Urinary bladder (tissue), 4 donors: ENCODE measurements around the gene SNCAIP. TPM values are rescaled to one million over a fixed set of nuclear protein-coding genes. Genes with fewer than 3 reads are reported as not detected.
A peak's percentile ranks its signal among the peaks of the same experiment; 100 is the strongest.

ENCODE experiments used
- DNase-seq: peaks from one replicate; pipeline ENCODE4 v3.0.0-alpha.2; 2015; ENCODE audit errors: extremely low spot score
- H3K27ac ChIP-seq: one replicate; pipeline ENCODE4 v1.5.1; 2013; ENCODE audit warnings: low read depth, mild to moderate bottlenecking, moderate library complexity
- H3K36me3 ChIP-seq: one replicate; pipeline ENCODE4 v1.6.1; 2013; ENCODE audit warnings: mild to moderate bottlenecking, moderate library complexity; ENCODE audit not compliant: insufficient read depth
- H3K4me1 ChIP-seq: one replicate; pipeline ENCODE4 v1.6.1; 2013; ENCODE audit warnings: mild to moderate bottlenecking, moderate library complexity; ENCODE audit not compliant: insufficient read depth
- H3K4me3 ChIP-seq: one replicate; pipeline ENCODE4 v1.5.1; 2013; ENCODE audit warnings: low read depth, low read length
- WGBS: extraction: QIAGEN DNeasy Blood & Tissue Kit; methylation state at CpG from one replicate; pipeline ENCODE4 v1.1.7; 2013; 5-methylcytosine and 5-hydroxymethylcytosine counted together
- polyA plus RNA-seq: library from polyadenylated mRNA; stranded (reverse); fragments of 200-250 nt; gene quantifications from one replicate; pipeline ENCODE4 v1.2.3, GENCODE V29; 2013
- total RNA-seq: library from RNA; depleted of rRNA; stranded (reverse); fragments of >200 nt; gene quantifications from one replicate; pipeline ENCODE4 v1.2.3, GENCODE V29; 2014
- donor health status: healthy with polysubstance abuse.
- donor health status: healthy.

Gene SNCAIP
- total and polyA plus RNA-seq, 2 donors, result 1.6 to 22.2 TPM

DNA sequence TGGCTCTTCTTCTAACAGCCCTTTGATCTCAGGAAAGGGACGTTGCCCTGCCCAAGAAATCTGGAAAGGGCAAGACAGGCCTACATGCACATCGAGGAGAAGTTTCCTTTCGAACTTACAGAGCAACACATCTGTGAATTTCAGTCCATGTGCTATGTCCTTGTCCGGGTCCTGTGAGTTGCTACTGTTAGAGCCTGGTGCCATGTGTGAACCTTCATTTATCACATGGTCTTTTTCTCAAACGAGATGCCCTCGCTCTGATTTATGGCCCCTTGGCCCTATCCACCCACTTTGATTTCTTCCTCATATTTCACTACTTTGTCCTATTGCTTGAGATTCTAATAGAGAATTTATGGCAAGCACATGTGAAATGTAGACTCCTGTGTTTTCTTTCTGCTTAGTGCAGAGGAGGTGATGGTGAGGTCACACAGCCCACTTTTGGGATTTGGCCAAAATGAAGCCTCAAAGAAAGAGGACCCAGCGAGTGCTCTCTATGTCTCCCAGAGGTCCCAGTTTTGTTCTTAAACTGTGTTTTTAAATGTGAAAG is 153.1 kb downstream of the SNCAIP start:
- Histone ChIP-seq H3K27ac (no peak overlapping the region), H3K4me1 (no peaks in the 10 kb centered on the region), H3K4me3 (no peak overlapping the region), H3K36me3 (no peaks in the 10 kb centered on the region)
- 75% methylated on average over 7 of the region's 7 CpGs for WGBS
- no peak for DNase-seq

DNA sequence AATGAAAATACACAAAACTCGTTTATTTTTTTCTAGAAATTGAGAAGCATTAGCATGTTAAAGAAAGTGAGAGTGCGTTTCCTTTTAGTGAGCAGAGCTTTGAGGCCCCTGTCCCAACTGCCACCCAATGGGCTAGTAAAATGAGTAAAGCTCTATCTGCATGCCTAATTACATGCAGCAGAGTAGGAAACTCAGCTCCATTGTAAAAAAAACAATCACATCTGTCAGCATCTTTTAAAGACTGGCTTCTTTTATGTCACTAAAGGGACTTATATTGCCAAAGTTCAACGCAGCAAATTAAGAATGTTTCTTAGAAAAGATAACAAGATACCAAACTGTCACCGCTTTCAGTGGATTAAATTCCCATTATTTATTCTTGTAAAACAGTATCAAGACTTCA is 154.0 kb downstream of the SNCAIP start:
- Histone ChIP-seq H3K27ac (no peak overlapping the region), H3K36me3 (no peaks in the 10 kb centered on the region), H3K4me1 (no peaks in the 10 kb centered on the region), H3K4me3 (no peak overlapping the region)
- DNase-seq, result no peak
- WGBS, result 76% methylated on average over 4 of the region's 4 CpGs

DNA sequence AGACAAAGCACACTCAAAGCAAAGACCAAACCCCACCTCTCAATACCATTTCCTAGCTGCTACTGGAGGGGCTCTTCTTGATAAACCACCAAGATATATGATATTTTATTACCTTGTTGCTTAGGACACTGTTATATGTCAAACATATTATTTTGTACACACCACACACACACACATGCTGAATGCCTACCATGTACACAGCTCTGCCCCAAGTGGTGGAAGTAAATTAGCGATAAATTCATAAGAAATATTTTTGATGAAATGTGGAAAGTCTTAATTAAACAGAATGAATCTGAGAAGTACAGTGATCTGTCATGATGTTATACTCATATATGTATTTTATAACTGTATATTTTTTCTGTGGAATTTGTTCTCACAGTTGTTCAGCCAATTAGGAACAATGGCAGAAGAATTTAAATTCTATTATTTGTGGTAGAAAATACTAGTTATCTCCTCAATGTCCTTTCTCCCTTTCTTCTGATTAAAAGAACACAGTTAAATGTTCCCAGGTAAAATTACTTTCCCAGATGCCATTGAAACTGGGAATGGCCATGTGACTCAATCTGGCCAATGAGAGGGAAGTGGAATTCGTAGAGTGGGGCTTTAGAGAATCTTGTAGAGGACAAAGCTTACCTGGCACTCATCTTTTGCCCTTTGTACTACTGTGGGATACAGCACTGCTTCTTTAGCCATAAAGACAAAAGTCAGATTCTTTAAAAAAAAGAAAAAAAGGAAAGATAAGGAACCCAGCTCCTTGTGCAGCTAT is 156.5 kb downstream of the SNCAIP start:
- H3K27ac ChIP-seq, result no peak overlapping the region
- no peaks in the 10 kb centered on the region for H3K4me1 ChIP-seq
- WGBS, result 97% methylated on average over 2 of the region's 2 CpGs
- H3K36me3 ChIP-seq, result no peaks in the 10 kb centered on the region
- DNase-seq, result no peak
- no peak overlapping the region for H3K4me3 ChIP-seq

DNA sequence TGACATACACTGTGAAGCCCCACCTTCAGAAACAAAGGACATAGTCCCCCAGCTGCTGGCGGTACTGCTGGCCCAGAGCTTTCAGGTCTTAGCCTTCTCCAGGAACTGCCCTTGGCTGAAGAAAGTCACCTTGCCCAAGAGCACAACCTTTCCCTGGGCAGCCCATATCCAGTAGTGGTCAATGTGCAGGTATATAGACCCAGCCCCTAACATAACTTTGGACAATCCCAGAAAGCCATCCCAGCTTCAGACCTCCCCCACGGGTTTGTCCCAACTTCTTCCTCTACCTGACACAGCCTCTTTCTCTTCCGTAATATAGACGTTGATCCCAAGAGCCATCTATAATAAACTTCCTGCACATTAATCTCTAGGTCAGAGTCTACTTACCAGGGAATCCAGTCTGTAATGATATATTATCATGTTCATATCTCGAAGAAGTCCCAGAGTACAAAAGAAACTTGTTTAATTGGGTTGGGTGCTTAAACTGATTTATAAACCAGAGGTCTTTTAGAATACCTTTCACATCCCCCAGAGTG is 157.4 kb downstream of the SNCAIP start:
- Histone ChIP-seq H3K4me1 (no peaks in the 10 kb centered on the region), H3K36me3 (no peaks in the 10 kb centered on the region), H3K4me3 (no peak overlapping the region), H3K27ac (no peak overlapping the region)
- DNase-seq, result no peak
- 67% methylated on average over 5 of the region's 5 CpGs for WGBS

DNA sequence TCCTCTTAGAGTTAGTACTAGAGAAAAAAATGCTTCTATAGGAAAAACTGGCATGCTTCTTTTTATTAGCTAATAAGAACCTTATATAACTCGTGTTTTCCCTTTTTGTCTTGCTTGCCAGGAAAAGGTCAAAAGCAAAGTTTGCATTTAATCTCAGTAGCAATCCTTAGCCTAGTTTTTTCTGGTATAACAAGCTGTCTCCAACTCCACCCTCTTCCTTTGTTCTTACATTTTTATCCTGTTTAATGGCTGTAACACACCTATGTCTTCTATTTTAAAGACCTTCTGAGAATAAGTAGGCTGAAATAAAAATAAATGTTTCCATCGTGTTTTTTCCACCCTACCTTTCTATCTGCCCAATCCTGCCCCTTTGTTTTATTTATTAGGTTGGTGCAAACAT is 158.3 kb downstream of the SNCAIP start:
- Histone ChIP-seq H3K4me1 (no peaks in the 10 kb centered on the region), H3K27ac (no peak overlapping the region), H3K4me3 (no peak overlapping the region), H3K36me3 (no peaks in the 10 kb centered on the region)
- no peak for DNase-seq
- WGBS, result 50% methylated on average over 2 of the region's 2 CpGs

DNA sequence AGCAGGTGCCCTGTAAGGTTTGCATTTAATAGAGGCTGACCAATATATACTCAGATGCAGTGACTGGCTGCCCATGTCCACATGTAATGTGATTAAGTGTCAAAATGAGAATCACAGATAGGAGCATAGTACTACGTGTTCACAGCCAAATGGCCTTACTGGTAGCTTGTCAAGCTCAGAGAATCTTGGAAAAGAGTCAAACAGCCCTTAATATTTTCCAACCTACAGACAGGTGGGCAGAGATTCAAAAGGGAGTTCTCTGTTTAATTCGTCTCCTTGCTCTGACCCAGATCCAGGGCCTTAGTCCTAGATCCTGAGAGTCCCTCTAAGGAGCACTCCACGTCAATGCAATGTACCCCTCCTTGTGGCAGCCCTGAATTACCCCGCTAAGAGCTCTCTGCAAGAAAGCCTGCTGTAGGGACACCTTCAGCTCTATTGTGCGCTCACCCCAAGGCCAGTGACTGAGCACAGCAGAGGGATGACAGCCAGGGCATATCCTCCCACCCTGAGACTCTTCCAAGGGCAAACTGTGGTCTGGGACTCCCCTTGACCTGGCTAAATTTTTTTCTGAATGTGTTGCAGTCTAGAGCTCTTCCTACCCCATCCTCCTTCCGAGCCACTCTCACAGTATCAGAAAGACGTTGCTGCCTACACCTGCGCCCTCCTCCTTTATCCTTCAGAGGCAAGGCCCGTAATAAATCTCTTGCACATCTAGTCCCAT is 159.2 kb downstream of the SNCAIP start:
- WGBS, result 84% methylated on average over 9 of the region's 9 CpGs
- H3K4me1 ChIP-seq, result no peaks in the 10 kb centered on the region
- no peak overlapping the region for H3K4me3 ChIP-seq
- no peaks in the 10 kb centered on the region for H3K36me3 ChIP-seq
- H3K27ac ChIP-seq, result no peak overlapping the region
- no peak for DNase-seq

DNA sequence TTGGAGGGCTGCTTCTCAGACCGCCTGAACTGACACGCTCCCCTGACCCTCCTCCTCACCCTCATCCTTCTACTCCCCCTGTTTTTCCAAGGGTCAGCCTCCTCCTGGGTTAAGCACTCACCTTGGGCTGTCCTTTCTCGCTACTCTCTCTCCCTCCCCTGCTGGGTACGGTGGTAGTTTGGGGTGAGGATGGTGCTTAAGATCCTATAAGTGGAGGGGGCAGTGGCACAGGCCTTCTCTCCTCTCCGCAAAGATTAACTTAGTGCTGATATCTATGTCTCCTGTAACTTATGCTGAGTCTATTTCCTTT is 159.7 kb downstream of the SNCAIP start:
- DNase-seq, result no peak
- 89% methylated on average over 5 of the region's 5 CpGs for WGBS
- H3K4me3 ChIP-seq, result no peak overlapping the region

DNA sequence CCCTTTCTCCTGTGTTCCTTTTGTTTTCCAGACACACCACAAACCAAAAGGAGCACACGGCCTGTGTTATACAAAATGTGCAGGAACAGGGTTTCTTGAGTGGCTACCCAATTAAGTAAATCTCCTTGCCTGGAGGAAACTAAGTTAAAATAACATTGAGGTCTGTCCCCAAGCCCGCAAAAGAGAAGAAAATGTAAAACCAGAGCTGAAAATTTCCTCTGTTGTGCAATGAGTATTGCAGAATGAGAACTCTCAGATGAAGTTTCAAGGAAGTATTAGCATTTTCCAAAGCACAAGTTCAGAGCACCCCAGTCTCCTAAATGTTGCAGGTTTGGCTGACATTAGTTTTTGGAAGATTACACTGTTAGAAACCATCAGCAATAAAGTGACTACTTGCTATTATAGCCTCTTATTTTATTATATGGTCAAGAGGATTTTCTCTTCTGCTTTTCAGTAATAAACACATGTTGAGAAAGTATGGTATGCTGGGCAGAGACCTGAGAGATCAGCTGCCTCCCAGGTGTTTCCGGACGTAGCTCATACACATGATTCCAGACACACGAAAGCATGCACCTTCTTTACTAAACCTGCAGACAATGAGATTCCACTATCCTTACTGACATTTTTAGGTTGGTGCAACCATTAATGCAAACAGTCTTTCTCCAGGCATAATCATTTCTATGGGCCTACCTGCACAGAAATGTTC is 161.3 kb downstream of the SNCAIP start:
- no peak overlapping the region for H3K27ac ChIP-seq
- H3K4me3 ChIP-seq, result no peak overlapping the region
- no peak for DNase-seq
- H3K36me3 ChIP-seq, result no peaks in the 10 kb centered on the region
- H3K4me1 ChIP-seq, result no peaks in the 10 kb centered on the region
- WGBS, result 90% methylated on average over 5 of the region's 5 CpGs

More for the DNA sequence above, 159.7 kb downstream of the SNCAIP start:
- Histone ChIP-seq H3K27ac (no peak overlapping the region), H3K36me3 (no peaks in the 10 kb centered on the region), H3K4me1 (no peaks in the 10 kb centered on the region)

DNA sequence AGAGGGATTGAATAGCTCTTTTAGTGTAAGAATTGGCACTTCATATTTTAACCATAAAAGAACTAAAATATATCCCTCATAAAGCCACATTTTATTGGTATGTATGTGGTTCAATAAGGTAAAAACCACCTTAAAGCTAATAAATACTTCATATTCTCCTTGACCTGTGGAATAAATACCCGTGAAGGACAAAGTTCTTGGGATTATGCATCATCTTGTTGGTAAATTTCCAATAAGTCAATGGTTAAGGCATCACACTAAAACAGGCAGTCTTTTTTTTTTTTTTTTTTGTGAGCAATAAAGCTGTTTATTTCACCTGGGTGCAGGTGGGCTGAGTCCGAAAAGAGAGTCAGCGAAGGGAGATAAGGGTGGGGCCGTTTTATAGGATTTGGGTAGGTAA is 161.9 kb downstream of the SNCAIP start:
- WGBS, result 90% methylated on average over 3 of the region's 4 CpGs
- Histone ChIP-seq H3K36me3 (no peaks in the 10 kb centered on the region), H3K27ac (no peak overlapping the region), H3K4me1 (no peaks in the 10 kb centered on the region), H3K4me3 (no peak overlapping the region)
- DNase-seq, result no peak

DNA sequence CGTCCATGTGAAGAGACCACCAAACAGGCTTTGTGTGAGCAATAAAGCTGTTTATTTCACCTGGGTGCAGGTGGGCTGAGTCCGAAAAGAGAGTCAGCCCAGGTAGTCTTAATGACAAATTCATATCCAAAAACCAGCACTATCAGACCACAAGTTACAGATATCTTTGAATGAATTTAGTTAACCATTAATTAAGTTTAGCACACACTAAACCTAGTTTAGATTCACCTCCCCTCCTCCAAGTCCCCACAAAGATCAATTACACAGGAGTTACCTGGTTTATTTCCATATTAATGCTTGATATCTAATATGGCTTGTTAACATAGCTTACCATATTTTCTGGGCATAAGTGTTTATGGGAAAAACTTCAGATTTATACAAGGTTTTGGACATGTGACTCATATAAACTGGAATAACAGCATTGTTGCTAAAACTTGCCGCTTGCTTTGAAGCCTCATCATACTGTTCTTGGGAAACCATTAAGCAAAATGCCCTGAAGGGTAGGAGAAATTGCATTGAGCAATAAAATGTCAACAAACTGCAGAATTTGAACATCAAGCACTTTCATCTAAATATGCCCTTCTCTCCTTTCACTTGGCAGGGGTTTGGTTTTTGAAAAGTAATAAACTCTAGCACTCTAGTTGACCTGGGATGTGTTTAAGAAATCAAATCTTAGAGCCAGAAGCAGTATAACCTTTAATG is 166.9 kb downstream of the SNCAIP start:
- DNase-seq, result peak; percentile 59
- no peaks in the 10 kb centered on the region for H3K36me3 ChIP-seq
- no peak overlapping the region for H3K27ac ChIP-seq
- H3K4me3 ChIP-seq, result no peak overlapping the region
- 83% methylated on average over 2 of the region's 3 CpGs for WGBS
- no peaks in the 10 kb centered on the region for H3K4me1 ChIP-seq

DNA sequence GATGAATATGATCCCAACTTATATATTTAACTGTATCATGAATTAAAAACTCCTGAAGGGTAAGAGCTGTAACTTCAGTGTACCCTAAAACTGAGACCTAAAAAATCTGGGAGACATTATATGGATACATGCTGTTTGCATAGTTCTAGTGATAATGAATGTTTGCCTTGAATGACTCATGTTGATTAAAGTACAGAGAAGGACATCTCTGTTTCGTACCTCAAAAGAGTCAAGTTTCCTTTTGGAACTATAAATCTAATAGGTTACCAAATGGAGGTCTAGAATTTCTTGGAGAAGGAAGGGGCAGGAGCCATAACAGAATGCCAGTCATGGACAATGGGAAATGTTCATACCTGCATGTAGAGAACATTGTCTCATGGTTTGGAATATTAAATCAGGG is 168.1 kb downstream of the SNCAIP start:
- no peak for DNase-seq
- 71% methylated on average over 1 of the region's 1 CpG for WGBS
- Histone ChIP-seq H3K4me3 (no peak overlapping the region), H3K36me3 (no peaks in the 10 kb centered on the region), H3K4me1 (no peaks in the 10 kb centered on the region), H3K27ac (no peak overlapping the region)

DNA sequence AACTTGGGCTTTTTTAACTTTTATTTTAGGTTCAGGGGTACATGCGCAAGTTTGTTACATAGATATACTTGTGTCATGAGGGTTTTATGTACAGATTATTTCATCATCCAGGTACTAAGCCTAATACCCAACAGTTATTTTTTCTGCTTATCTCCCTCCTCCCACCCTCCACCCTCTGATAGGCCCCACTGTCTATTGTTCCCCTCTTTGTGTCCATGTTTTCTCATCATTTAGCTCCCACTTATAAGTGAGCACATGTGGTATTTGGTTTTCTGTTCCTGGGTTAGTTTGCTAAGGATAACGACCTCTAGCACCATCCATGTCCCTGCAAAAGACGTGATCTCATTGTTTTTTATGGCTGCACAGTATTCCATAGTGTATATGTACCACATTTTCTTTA is 172.1 kb downstream of the SNCAIP start:
- Histone ChIP-seq H3K36me3 (no peaks in the 10 kb centered on the region), H3K27ac (no peak overlapping the region), H3K4me1 (no peaks in the 10 kb centered on the region), H3K4me3 (no peak overlapping the region)
- 93% methylated on average over 3 of the region's 3 CpGs for WGBS
- no peak for DNase-seq

DNA sequence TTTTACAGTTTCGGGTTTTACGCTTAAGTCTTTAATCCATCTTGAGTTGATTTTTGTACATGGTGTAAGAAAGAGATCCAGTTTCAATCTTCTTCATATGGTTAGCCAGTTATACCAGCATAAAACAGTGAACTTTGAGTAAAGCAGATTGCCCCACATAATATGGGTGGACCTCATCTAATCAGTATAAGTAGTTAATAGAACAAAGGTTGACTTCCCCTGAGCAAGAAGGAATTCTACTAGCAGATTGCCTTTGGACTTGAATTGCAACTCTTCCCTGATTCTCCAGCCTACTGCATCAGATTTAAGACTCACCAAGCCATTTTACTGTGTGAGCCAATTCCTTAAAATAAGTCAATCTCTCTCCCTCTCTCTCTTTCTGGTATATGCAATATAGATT is 173.2 kb downstream of the SNCAIP start:
- H3K36me3 ChIP-seq, result no peaks in the 10 kb centered on the region
- no peaks in the 10 kb centered on the region for H3K4me1 ChIP-seq
- H3K27ac ChIP-seq, result no peak overlapping the region
- 96% methylated on average over 2 of the region's 2 CpGs for WGBS
- H3K4me3 ChIP-seq, result no peak overlapping the region
- no peak for DNase-seq
